AG09309 (cell line): ENCODE data around the gene TSPO.

Source experiments
- DNase-seq: peaks from one replicate; pipeline ENCODE4 v3.0.0-alpha.2; 2010; ENCODE audit warnings: low read depth
- H3K4me3 ChIP-seq: 2 replicates; pipeline ENCODE4 v1.5.1; 2011; ENCODE audit warnings: mild to moderate bottlenecking, low read depth, low read length, moderate library complexity; ENCODE audit not compliant: control insufficient read depth
- CTCF ChIP-seq: IDR thresholded peaks from 2 replicates; pipeline ENCODE4 v1.5.1; 2011; ENCODE audit warnings: mild to moderate bottlenecking, low read depth, low read length, inconsistent platforms; ENCODE audit not compliant: insufficient read depth, control insufficient read depth; ENCODE audit errors: missing control alignments

The TSPO gene

GRCh38 chr22:43209971-43210370, 58.6 kb downstream of the TSPO start:
- no peak for TF ChIP-seq CTCF
- DNase-seq: no peak
- H3K4me3 ChIP-seq: no peak overlapping the region

GRCh38 chr22:43210631-43211515, 59.5 kb downstream of the TSPO start:
- no peak for TF ChIP-seq CTCF
- H3K4me3 ChIP-seq: no peak overlapping the region
- no peak for DNase-seq

- H3K4me3 ChIP-seq: no peak overlapping the region
- DNase-seq: no peak
- no peak for TF ChIP-seq CTCF
Observed at GRCh38 chr22:43211941-43212433, 60.6 kb downstream of the TSPO start.

GRCh38 chr22:43212434-43212952, 61.1 kb downstream of the TSPO start:
- H3K4me3 ChIP-seq: no peak overlapping the region
- DNase-seq: no peak
- TF ChIP-seq CTCF: no peak
